Panc1 (cell line): ENCODE data around the gene INPP4B.

ENCODE experiments used
- CTCF ChIP-seq: fragments of 450-650 bp; IDR thresholded peaks from 2 replicates; pipeline ENCODE4 v1.5.1; 2017; ENCODE audit warnings: mild to moderate bottlenecking
- POLR2AphosphoS5 ChIP-seq: IDR thresholded peaks from 2 replicates; pipeline ENCODE4 v1.6.1; 2012; ENCODE audit warnings: mild to moderate bottlenecking, low read depth, low read length, moderate library complexity
- REST ChIP-seq, 2 experiments: IDR thresholded peaks; 2 replicates each; pipeline ENCODE4 v1.6.1; 2011 to 2012; ENCODE audit warnings: low read depth in 2 of 2, control low read depth in 1 of 2, low read length in 1 of 2, mild to moderate bottlenecking in 1 of 2, moderate library complexity in 1 of 2; ENCODE audit not compliant: insufficient read depth in 1 of 2
- SIN3A ChIP-seq: IDR thresholded peaks from 2 replicates; pipeline ENCODE4 v1.6.1; 2012; ENCODE audit warnings: low read depth, mild to moderate bottlenecking, low read length, moderate library complexity, borderline replicate concordance; ENCODE audit not compliant: insufficient read depth
- TCF7L2 ChIP-seq: IDR thresholded peaks from 2 replicates; pipeline ENCODE4 v1.6.1; 2011; ENCODE audit warnings: mild to moderate bottlenecking, low read depth, low read length, inconsistent platforms

- TF ChIP-seq TCF7L2: no peak
- no peak for TF ChIP-seq SIN3A
- TF ChIP-seq CTCF: no peak
- no peak for TF ChIP-seq POLR2AphosphoS5
- TF ChIP-seq REST (IDR thresholded peaks at IDR 0.05; ENCODE audit: insufficient read depth in 1 of 2, low read depth in 2 of 2, low read length in 1 of 2): no peak
These were observed 139.7 kb downstream of the INPP4B start for GRCh38 chr4:142706381-142706780.
